ENCODE results near the gene PTPRCAP. TPM values are rescaled to one million over a fixed set of nuclear protein-coding genes. Genes with fewer than 3 reads are reported as not detected.

The PTPRCAP gene
- total and polyA plus RNA-seq, 2 experiments from 2014 or later, result 0.43 TPM; not detected in 1

GRCh38 chr11:67422891-67423290, 14.6 kb downstream of the PTPRCAP start:
- Histone ChIP-seq H2AFZ (no peak overlapping the region), H4K20me1 (ENCODE audit: insufficient read depth) (no peaks in the 10 kb centered on the region), H3K79me2 (ENCODE audit: insufficient read depth) (no peaks in the 10 kb centered on the region), H3K9ac (no peak overlapping the region), H3K4me1 (ENCODE audit: insufficient read depth) (no peaks in the 10 kb centered on the region; the same call in 1 of the 2 replicates), H3K4me2 (ENCODE audit: unreplicated experiment) (no peak overlapping the region), H3F3A (ENCODE audit: insufficient read depth) (no peaks in the 10 kb centered on the region), H3K27ac (no peak overlapping the region), H3K9me2 (ENCODE audit: insufficient read depth) (no peaks in the 10 kb centered on the region), H3K36me3 (ENCODE audit: low read depth) (no peaks in the 10 kb centered on the region), H3K9me3 (ENCODE audit: low read depth) (no peaks in the 10 kb centered on the region), H3K4me3 (no peak overlapping the region), H3K27me3 (replicated peaks; ENCODE audit: insufficient read depth) (no peaks in the 10 kb centered on the region)
- TF ChIP-seq EZH2 (IDR thresholded peaks at IDR 0.05; ENCODE audit: insufficient read depth, poor library complexity, severe bottlenecking), result no peak
- 68% methylated on average over 5 to 6 of the region's 6 CpGs for WGBS, 2 experiments (ENCODE audit: low coverage in 1 of 2, low lambda C conversion rate in 2 of 2, missing lambda C conversion rate in 2 of 2)
- in situ Hi-C loops (cut with MboI), result no loop called here
- DNase-seq, result no peak

DNA sequence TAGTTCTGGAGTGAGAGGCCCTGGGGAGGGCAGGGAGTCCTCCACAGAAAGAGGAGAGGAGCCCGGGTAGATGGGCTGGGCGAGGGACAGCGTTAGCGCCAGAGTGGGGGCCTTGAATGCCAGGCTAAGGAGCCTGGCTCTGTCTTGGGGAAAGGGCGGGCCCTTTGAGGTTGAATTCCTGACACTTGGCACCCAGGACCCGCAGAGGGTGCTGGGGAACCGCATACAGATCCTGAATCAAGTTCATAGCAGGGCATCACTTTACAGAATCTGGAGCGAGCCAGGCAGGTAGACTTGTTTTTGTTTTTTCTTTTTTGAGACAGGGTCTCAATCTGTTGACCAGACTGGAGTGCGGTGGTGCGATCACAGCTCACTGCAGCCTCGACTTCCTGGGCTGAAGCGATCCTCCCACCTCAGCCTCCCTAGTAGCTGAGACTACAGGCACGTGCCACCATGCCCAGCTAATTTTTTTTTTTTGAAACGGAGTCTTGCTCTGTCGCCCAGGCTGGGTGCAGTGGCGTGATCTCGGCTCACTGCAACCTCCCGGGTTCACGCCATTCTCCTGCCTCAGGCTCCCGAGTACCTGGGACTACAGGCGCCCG, 16.0 kb downstream of the PTPRCAP start:
- Histone ChIP-seq H3K4me3 (peak overlapping the region; percentile 78; the same call in 1 of the 2 replicates), H3K9me2 (ENCODE audit: insufficient read depth) (no peaks in the 10 kb centered on the region), H3K4me1 (ENCODE audit: insufficient read depth) (no peaks in the 10 kb centered on the region), H3K4me2 (ENCODE audit: unreplicated experiment) (no peak overlapping the region), H4K20me1 (ENCODE audit: insufficient read depth) (no peaks in the 10 kb centered on the region), H2AFZ (peak overlapping the region; percentile 60), H3F3A (ENCODE audit: insufficient read depth) (no peaks in the 10 kb centered on the region), H3K27ac (no peak overlapping the region), H3K36me3 (ENCODE audit: low read depth) (no peaks in the 10 kb centered on the region), H3K27me3 (replicated peaks; ENCODE audit: insufficient read depth) (no peaks in the 10 kb centered on the region), H3K9me3 (ENCODE audit: low read depth) (no peaks in the 10 kb centered on the region), H3K9ac (no peak overlapping the region), H3K79me2 (ENCODE audit: insufficient read depth) (no peaks in the 10 kb centered on the region)
- DNase-seq, result no peak
- 51 to 52% methylated on average over 22 of the region's 22 CpGs for WGBS, 2 experiments (ENCODE audit: low coverage in 1 of 2, low lambda C conversion rate in 2 of 2, missing lambda C conversion rate in 2 of 2)
- TF ChIP-seq EZH2phosphoT487 (IDR thresholded peaks at IDR 0.05; ENCODE audit: insufficient read depth, low read depth), result no peak
- no peak for TF ChIP-seq EZH2 (IDR thresholded peaks at IDR 0.05; ENCODE audit: insufficient read depth, poor library complexity, severe bottlenecking)
- in situ Hi-C loops (cut with MboI), result no loop called here

DNA sequence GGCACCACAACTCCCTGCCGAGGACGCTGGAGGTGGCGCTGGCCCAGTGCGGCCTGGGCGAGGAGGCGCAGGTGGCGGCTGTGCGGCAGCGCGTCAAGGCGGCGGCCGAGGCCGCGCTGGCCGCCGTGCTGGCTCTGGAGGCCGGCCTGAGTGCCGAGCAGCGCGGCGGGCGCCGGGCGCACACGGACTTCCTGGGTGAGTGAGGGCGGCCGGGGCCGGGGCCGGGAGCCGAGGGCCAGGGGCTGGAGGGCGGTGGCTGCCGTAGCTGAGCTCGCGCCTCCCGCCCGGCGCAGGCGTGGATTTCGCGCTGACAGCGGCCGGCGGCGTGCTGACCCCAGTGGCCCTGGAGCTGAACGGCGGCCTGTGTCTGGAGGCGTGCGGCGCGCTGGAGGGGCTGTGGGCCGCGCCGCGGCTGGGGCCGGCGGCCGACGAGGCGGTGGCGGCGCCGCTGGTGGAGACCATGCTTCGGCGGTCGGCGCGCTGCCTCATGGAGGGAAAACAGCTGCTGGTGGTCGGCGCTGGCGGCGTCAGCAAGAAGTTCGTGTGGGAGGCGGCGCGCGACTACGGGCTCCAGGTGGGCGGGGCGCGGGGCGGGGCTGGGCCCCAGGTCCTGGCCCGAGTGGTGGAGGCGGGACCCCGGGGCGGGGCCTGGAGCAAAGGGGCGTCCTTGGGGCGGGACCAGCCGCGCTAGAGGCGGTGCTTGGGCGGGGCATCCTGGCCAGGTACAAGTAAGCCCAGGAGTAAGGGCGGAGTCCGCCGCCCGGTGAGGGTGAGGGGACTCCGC, 16.6 kb downstream of the PTPRCAP start:
- H4K20me1 ChIP-seq (ENCODE audit: insufficient read depth), result no peaks in the 10 kb centered on the region
- peak; percentile 95 for DNase-seq
- 1% methylated on average over 42 to 48 of the region's 97 CpGs for WGBS, 2 experiments (ENCODE audit: low coverage in 1 of 2, low lambda C conversion rate in 2 of 2, missing lambda C conversion rate in 2 of 2)
- H3K27ac ChIP-seq, result peak overlapping the region; percentile 36; the same call in 1 of the 2 replicates
- H2AFZ ChIP-seq, result peak overlapping the region; percentile 78
- TF ChIP-seq EZH2 (IDR thresholded peaks at IDR 0.05; ENCODE audit: insufficient read depth, poor library complexity, severe bottlenecking) (no peak), EZH2phosphoT487 (IDR thresholded peaks at IDR 0.05; ENCODE audit: insufficient read depth, low read depth) (no peak)
- H3F3A ChIP-seq (ENCODE audit: insufficient read depth), result no peaks in the 10 kb centered on the region
- peak overlapping the region; percentile 78 for H3K4me3 ChIP-seq
- no peaks in the 10 kb centered on the region for H3K9me2 ChIP-seq (ENCODE audit: insufficient read depth)
- H3K9ac ChIP-seq, result peak overlapping the region; percentile 75
- no peaks in the 10 kb centered on the region for H3K4me1 ChIP-seq (ENCODE audit: insufficient read depth)
- in situ Hi-C loops (cut with MboI), result no loop called here
- H3K79me2 ChIP-seq (ENCODE audit: insufficient read depth), result no peaks in the 10 kb centered on the region
- no peaks in the 10 kb centered on the region for H3K9me3 ChIP-seq (ENCODE audit: low read depth)
- peak overlapping the region; percentile 77 for H3K4me2 ChIP-seq (ENCODE audit: unreplicated experiment)
- H3K36me3 ChIP-seq (ENCODE audit: low read depth), result no peaks in the 10 kb centered on the region
- no peaks in the 10 kb centered on the region for H3K27me3 ChIP-seq (replicated peaks; ENCODE audit: insufficient read depth)

GRCh38 chr11:67420147-67420645, 17.3 kb downstream of the PTPRCAP start:
- 40 to 59% methylated on average over 13 to 15 of the region's 15 CpGs for WGBS, 2 experiments (ENCODE audit: low coverage in 1 of 2, low lambda C conversion rate in 2 of 2, missing lambda C conversion rate in 2 of 2)
- H2AFZ ChIP-seq, result peak overlapping the region; percentile 78

More at GRCh38 chr11:67420147-67420645, 17.3 kb downstream of the PTPRCAP start:
- no peaks in the 10 kb centered on the region for H3K27me3 ChIP-seq (replicated peaks; ENCODE audit: insufficient read depth)
- no peaks in the 10 kb centered on the region for H4K20me1 ChIP-seq (ENCODE audit: insufficient read depth)
- TF ChIP-seq EZH2 (IDR thresholded peaks at IDR 0.05; ENCODE audit: insufficient read depth, poor library complexity, severe bottlenecking), result no peak
- no peak for TF ChIP-seq EZH2phosphoT487 (IDR thresholded peaks at IDR 0.05; ENCODE audit: insufficient read depth, low read depth)
- H3K4me1 ChIP-seq (ENCODE audit: insufficient read depth), result no peaks in the 10 kb centered on the region
- in situ Hi-C loops (cut with MboI), result no loop called here
- H3K9me3 ChIP-seq (ENCODE audit: low read depth), result no peaks in the 10 kb centered on the region
- H3K79me2 ChIP-seq (ENCODE audit: insufficient read depth), result no peaks in the 10 kb centered on the region
- H3K36me3 ChIP-seq (ENCODE audit: low read depth), result no peaks in the 10 kb centered on the region
- H3K9me2 ChIP-seq (ENCODE audit: insufficient read depth), result no peaks in the 10 kb centered on the region
- peak overlapping the region; percentile 77 for H3K4me2 ChIP-seq (ENCODE audit: unreplicated experiment)
- no peak for DNase-seq
- H3K4me3 ChIP-seq, result peak overlapping the region; percentile 78
- H3K9ac ChIP-seq, result peak overlapping the region; percentile 75
- no peaks in the 10 kb centered on the region for H3F3A ChIP-seq (ENCODE audit: insufficient read depth)
- 0 out of 2 replicates have a peak overlapping the region, but pooled peaks have one; percentile 36 for H3K27ac ChIP-seq

Measured in GM23248 (cell line).